Measurements from ENCODE around the gene DLGAP1.

DNA sequence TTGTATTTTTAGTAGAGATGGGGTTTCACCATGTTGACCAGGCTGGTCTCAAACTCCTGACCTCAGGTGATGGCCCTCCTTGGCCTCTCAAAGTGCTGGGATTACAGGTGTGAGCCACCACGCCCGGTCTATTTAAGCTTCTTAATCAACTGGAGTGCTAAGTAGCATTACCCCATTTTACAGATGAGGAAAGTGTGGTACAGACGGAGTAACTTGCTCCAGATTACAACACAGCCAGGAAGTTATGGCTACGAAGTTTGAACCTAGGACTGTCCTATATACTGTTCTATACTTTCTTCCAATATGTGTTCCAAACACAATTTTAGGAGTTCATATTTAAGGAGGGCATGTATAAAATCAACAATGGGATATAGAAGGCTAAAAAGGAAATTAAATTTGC, 807.5 kb downstream of the DLGAP1 start:
- TF ChIP-seq EZH2 (IDR thresholded peaks at IDR 0.05; ENCODE audit: insufficient read depth, poor library complexity, severe bottlenecking) (no peak), EZH2phosphoT487 (IDR thresholded peaks at IDR 0.05; ENCODE audit: insufficient read depth, low read depth) (no peak)
